Tibial nerve (tissue), 4 donors: ENCODE measurements around the gene BICDL1. TPM values are rescaled to one million over a fixed set of nuclear protein-coding genes. Genes with fewer than 3 reads are reported as not detected.
A peak's percentile ranks its signal among the peaks of the same experiment; 100 is the strongest.

Source experiments
- DNase-seq, 2 donors: peaks; one replicate each; pipeline ENCODE4 v3.0.0-alpha.2; 2019; ENCODE audit warnings: low spot score in 2 of 2
- H3K27ac ChIP-seq, 4 donors: fragments of 200-600 bp; sonication (generic) in 3 of 4; one replicate each; pipeline ENCODE4 v1.5.1; 2017 to 2019; ENCODE audit warnings: mild to moderate bottlenecking in 1 of 4
- H3K27me3 ChIP-seq, 2 donors: fragments of 200-600 bp; sonication (generic) in 1 of 2; one replicate each; pipeline versions ENCODE4 v1.5.1 to v1.6.0; 2017 to 2019
- H3K36me3 ChIP-seq, 3 donors: fragments of 200-600 bp; sonication (generic); one replicate each; pipeline ENCODE4 v1.5.1; 2018 to 2019
- H3K4me1 ChIP-seq, 4 donors: fragments of 200-600 bp; sonication (generic) in 3 of 4; one replicate each; pipeline ENCODE4 v1.5.1; 2017 to 2019
- H3K4me3 ChIP-seq, 4 donors: fragments of 200-600 bp; sonication (generic) in 3 of 4; one replicate each; pipeline ENCODE4 v1.5.1; 2017 to 2019; ENCODE audit warnings: mild to moderate bottlenecking in 1 of 4, moderate library complexity in 1 of 4
- H3K9me3 ChIP-seq, 4 donors: fragments of 200-600 bp; sonication (generic) in 3 of 4; one replicate each; pipeline ENCODE4 v1.5.1; 2017 to 2019
- CTCF ChIP-seq, 5 experiments: fragments of 200-600 bp in 3 of 5; fragments of 450-650 bp in 2 of 5; sonication (generic) in 3 of 5; IDR thresholded peaks; one replicate each; pipeline ENCODE4 v1.5.1; 2016 to 2019; ENCODE audit warnings: antibody characterized with exemption in 5 of 5, mild to moderate bottlenecking in 3 of 5, moderate library complexity in 2 of 5
- EP300 ChIP-seq, 2 donors: sonication (generic); formaldehyde crosslinking; IDR thresholded peaks; one replicate each; pipeline ENCODE4 v1.6.1; 2017; ENCODE audit warnings: antibody characterized with exemption in 2 of 2, mild to moderate bottlenecking in 1 of 2
- POLR2A ChIP-seq, 2 donors: fragments of 450-650 bp; IDR thresholded peaks; one replicate each; pipeline ENCODE4 v1.6.1; 2017; ENCODE audit warnings: antibody characterized with exemption in 2 of 2, mild to moderate bottlenecking in 2 of 2, moderate library complexity in 2 of 2
- WGBS, 2 donors: methylation state at CpG; one replicate each; pipeline ENCODE4 v1.1.5; 2018; 5-methylcytosine and 5-hydroxymethylcytosine counted together
- total RNA-seq, 4 donors: library from RNA; depleted of rRNA; stranded (reverse); fragments of >200 nt; gene quantifications; one replicate each; pipeline ENCODE4 v1.1.0, GENCODE V29; 2016

BICDL1 gene
- total RNA-seq, 4 donors from 2014 or later: 0.66 to 1.5 (median 1.4) TPM; not detected in 1

- H3K4me3 ChIP-seq: no peak overlapping the region
- no peaks in the 10 kb centered on the region for H3K9me3 ChIP-seq
- no peaks in the 10 kb centered on the region for H3K27me3 ChIP-seq
- no peak overlapping the region for H3K27ac ChIP-seq
- H3K4me1 ChIP-seq: peaks cover 0 to 27% (median 16%) of the 10 kb centered on the region in 4 donors
- WGBS, 2 donors: 56 to 67% methylated on average over 2 of the region's 2 CpGs
- peaks cover 0 to 8% (median 0%) of the 10 kb centered on the region in 3 donors for H3K36me3 ChIP-seq
- TF ChIP-seq POLR2A (IDR thresholded peaks at IDR 0.05): no peak
- TF ChIP-seq EP300 (IDR thresholded peaks at IDR 0.05): no peak
- TF ChIP-seq CTCF (IDR thresholded peaks at IDR 0.05): no peak
- no peak for DNase-seq
Observed at GRCh38 chr12:120121343-120121742, 132.3 kb downstream of the BICDL1 start.

GRCh38 chr12:120121766-120122293, 132.8 kb downstream of the BICDL1 start:
- H3K4me3 ChIP-seq: no peak overlapping the region
- H3K27ac ChIP-seq: no peak overlapping the region
- no peaks in the 10 kb centered on the region for H3K9me3 ChIP-seq
- peaks cover 0 to 13% (median 0%) of the 10 kb centered on the region in 3 donors for H3K36me3 ChIP-seq
- H3K27me3 ChIP-seq: no peaks in the 10 kb centered on the region
- WGBS, 2 donors: 56 to 61% methylated on average over 4 of the region's 4 CpGs
- DNase-seq: no peak
- TF ChIP-seq CTCF (IDR thresholded peaks at IDR 0.05): no peak
- no peak for TF ChIP-seq POLR2A (IDR thresholded peaks at IDR 0.05)
- no peak for TF ChIP-seq EP300 (IDR thresholded peaks at IDR 0.05)
- H3K4me1 ChIP-seq: peaks cover 0 to 32% (median 17%) of the 10 kb centered on the region in 4 donors

- H3K27me3 ChIP-seq: no peaks in the 10 kb centered on the region
- no peak overlapping the region for H3K4me3 ChIP-seq
- H3K27ac ChIP-seq: no peak overlapping the region
- 88 to 93% methylated on average over 4 of the region's 4 CpGs for WGBS, 2 donors
- peaks cover 0 to 12% (median 3%) of the 10 kb centered on the region in 4 donors for H3K4me1 ChIP-seq
- no peak for TF ChIP-seq POLR2A (IDR thresholded peaks at IDR 0.05)
- no peak for TF ChIP-seq EP300 (IDR thresholded peaks at IDR 0.05)
- no peak for TF ChIP-seq CTCF (IDR thresholded peaks at IDR 0.05)
- no peaks in the 10 kb centered on the region for H3K9me3 ChIP-seq
- H3K36me3 ChIP-seq: peaks cover 2 to 45% (median 16%) of the 10 kb centered on the region in 3 donors
- no peak for DNase-seq
Observed at GRCh38 chr12:120125029-120125428, 136.0 kb downstream of the BICDL1 start.

- peaks cover 4 to 55% (median 24%) of the 10 kb centered on the region in 3 donors for H3K36me3 ChIP-seq
- no peaks in the 10 kb centered on the region for H3K27me3 ChIP-seq
- TF ChIP-seq EP300 (IDR thresholded peaks at IDR 0.05) (no peak), CTCF (IDR thresholded peaks at IDR 0.05) (no peak), POLR2A (IDR thresholded peaks at IDR 0.05) (no peak)
- H3K4me1 ChIP-seq: peaks cover 0 to 12% (median 3%) of the 10 kb centered on the region in 4 donors
- H3K27ac ChIP-seq: peak overlapping the region in 2 of 4 donors; percentile 32 to 59
- H3K9me3 ChIP-seq: no peaks in the 10 kb centered on the region
- H3K4me3 ChIP-seq: no peak overlapping the region
- 80 to 82% methylated on average over 6 of the region's 6 CpGs for WGBS, 2 donors
- no peak for DNase-seq
Observed at GRCh38 chr12:120125792-120126634, 137.0 kb downstream of the BICDL1 start.

GRCh38 chr12:120126635-120127005, 137.6 kb downstream of the BICDL1 start:
- Histone ChIP-seq H3K9me3 (no peaks in the 10 kb centered on the region), H3K36me3 (peaks cover 4 to 61% (median 30%) of the 10 kb centered on the region in 3 donors), H3K27me3 (no peaks in the 10 kb centered on the region), H3K4me1 (peaks cover 0 to 12% (median 3%) of the 10 kb centered on the region in 4 donors), H3K27ac (peak overlapping the region in 2 of 4 donors; percentile 50 to 69), H3K4me3 (no peak overlapping the region)
- WGBS, 2 donors: 56 to 61% methylated on average over 2 of the region's 2 CpGs
- peak in 1 of 2 donors; percentile 61 for DNase-seq
- peak in 1 of 2 donors; percentile 79 for TF ChIP-seq EP300 (IDR thresholded peaks at IDR 0.05)
- no peak for TF ChIP-seq CTCF (IDR thresholded peaks at IDR 0.05)
